HepG2 (cell line): Measurements from ENCODE around the gene WWC2. TPM values are rescaled to one million over a fixed set of nuclear protein-coding genes. Genes with fewer than 3 reads are reported as not detected.

Experiments used
- ATAC-seq: fragments of 200-7000 bp; cut with Tn5 transposase; 3 replicates; pipeline ENCODE4 v1.9.1; 2020; ENCODE audit warnings: mild to moderate bottlenecking, moderate library complexity
- BruUV-seq: library from RNA; stranded (reverse); fragments of 400-500 nt; replicated peaks from 2 replicates; lab custom pipeline; 2021; lab: Mats Ljungman, UMichigan
- CTCF ChIA-PET: fragments of 300-600 bp; formaldehyde crosslinking; extraction: SDS; loops from one replicate; lab custom pipeline; 2021; ENCODE audit warnings: low total read pairs, inconsistent platforms, low intra/inter-chr PET ratio; lab: Yijun Ruan, JAX
- POLR2A ChIA-PET: fragments of 350-600 bp; sonication (Branson Sonifier 250); formaldehyde crosslinking; loops from one replicate; lab custom pipeline; 2020; ENCODE audit warnings: antibody characterized with exemption, inconsistent platforms; lab: Yijun Ruan, JAX
- DNase-seq: peaks from one replicate; pipeline ENCODE4 v3.0.0-alpha.2; 2015; ENCODE audit warnings: low spot score
- FAIRE-seq: peaks from 3 replicates; lab custom pipeline; 2011; peaks lifted over from hg19 to GRCh38; lab: Jason Lieb, UNC
- H2AFZ ChIP-seq: one replicate; pipeline ENCODE4 v1.6.1; 2011; ENCODE audit warnings: low read length, inconsistent platforms
- H3K27ac ChIP-seq: fragments of 300-600 bp; 3 replicates; pipeline ENCODE4 v1.8.0; 2011; ENCODE audit warnings: mixed run types, mild to moderate bottlenecking, mixed read lengths, low read length, inconsistent platforms; ENCODE audit not compliant: insufficient read depth; ENCODE audit errors: extremely low read length
- H3K27me3 ChIP-seq, 2 experiments: fragments of 200-600 bp in 1 of 2; 2 replicates in 1 of 2; 3 replicates in 1 of 2; pipeline versions ENCODE4 v1.6.0 to v1.8.0; 2011; ENCODE audit warnings: low read length in 2 of 2, mild to moderate bottlenecking in 2 of 2, moderate library complexity in 2 of 2, inconsistent platforms in 1 of 2; ENCODE audit not compliant: insufficient read depth in 2 of 2, control insufficient read depth in 1 of 2
- H3K36me3 ChIP-seq, 2 experiments: fragments of 200-600 bp in 1 of 2; replicated peaks in 1 of 2; 2 replicates in 1 of 2; 3 replicates in 1 of 2; pipeline versions ENCODE4 v1.5.1 to v1.8.0; 2011; ENCODE audit warnings: low read length in 2 of 2, inconsistent platforms in 1 of 2; ENCODE audit not compliant: insufficient read depth in 2 of 2, control insufficient read depth in 1 of 2
- H3K4me1 ChIP-seq: 2 replicates; pipeline ENCODE4 v1.5.1; 2012; ENCODE audit warnings: low read length, inconsistent platforms; ENCODE audit not compliant: insufficient read depth
- H3K4me2 ChIP-seq: 2 replicates; pipeline ENCODE4 v1.6.0; 2011; ENCODE audit warnings: low read depth, low read length, inconsistent platforms
- H3K4me3 ChIP-seq, 3 experiments: fragments of 200-600 bp in 1 of 3; sonication (generic), shearing (Covaris generic) in 1 of 3; replicated peaks in 1 of 3; 2 replicates each; pipeline ENCODE4 v1.5.1; 2011 to 2016; ENCODE audit warnings: low read length in 3 of 3, inconsistent platforms in 2 of 3, low read depth in 2 of 3, mild to moderate bottlenecking in 2 of 3, control low read depth in 1 of 3, mixed read lengths in 1 of 3; ENCODE audit not compliant: insufficient read depth in 1 of 3
- H3K79me2 ChIP-seq: one replicate; pipeline ENCODE4 v1.6.1; 2011; ENCODE audit warnings: low read length, inconsistent platforms; ENCODE audit not compliant: insufficient read depth
- H3K9ac ChIP-seq: 2 replicates; pipeline ENCODE4 v1.6.0; 2011; ENCODE audit warnings: mild to moderate bottlenecking, low read depth, low read length, inconsistent platforms; ENCODE audit not compliant: insufficient read depth
- H3K9me3 ChIP-seq: 2 replicates; pipeline ENCODE4 v1.5.1; 2012; ENCODE audit warnings: mild to moderate bottlenecking, low read length
- H4K20me1 ChIP-seq: 2 replicates; pipeline ENCODE4 v1.6.0; 2011; ENCODE audit warnings: inconsistent platforms, mild to moderate bottlenecking, low read length, moderate library complexity; ENCODE audit not compliant: insufficient read depth
- ATF4 ChIP-seq, 2 experiments: fragments of 450-650 bp in 1 of 2; sonication (generic) in 1 of 2; formaldehyde crosslinking; IDR thresholded peaks; 2 replicates each; pipeline versions ENCODE4 v1.5.0 to v1.8.0; 2020 to 2022; ENCODE audit warnings: mild to moderate bottlenecking in 1 of 2, missing genetic modification reagents in 1 of 2
- ELF3 ChIP-seq: IDR thresholded peaks from 2 replicates; pipeline ENCODE4 v1.6.1; 2016; ENCODE audit warnings: missing genetic modification reagents, missing compliant biosample characterization
- NR2C2 ChIP-seq: sonication (generic); formaldehyde crosslinking; IDR thresholded peaks from 2 replicates; pipeline ENCODE4 v1.4.0; 2020; ENCODE audit warnings: missing genetic modification reagents, mild to moderate bottlenecking, moderate library complexity, borderline replicate concordance
- PHF8 ChIP-seq: sonication (generic); formaldehyde crosslinking; IDR thresholded peaks from 2 replicates; pipeline ENCODE4 v1.5.0; 2020; ENCODE audit warnings: missing genetic modification reagents
- PRDM15 ChIP-seq: sonication (generic); formaldehyde crosslinking; IDR thresholded peaks from 2 replicates; pipeline ENCODE4 v1.4.0; 2020; ENCODE audit warnings: missing genetic modification reagents
- RARA ChIP-seq: IDR thresholded peaks from 2 replicates; pipeline ENCODE4 v1.6.1; 2016; ENCODE audit warnings: missing genetic modification reagents, missing compliant biosample characterization
- SALL1 ChIP-seq: sonication (generic); formaldehyde crosslinking; IDR thresholded peaks from 2 replicates; pipeline ENCODE4 v1.8.0; 2022; ENCODE audit warnings: mild to moderate bottlenecking, missing genetic modification reagents
- THAP11 ChIP-seq: IDR thresholded peaks from 2 replicates; pipeline ENCODE4 v1.6.1; 2016; ENCODE audit warnings: missing biosample characterization, missing genetic modification reagents
- ZNF546 ChIP-seq: sonication (generic); formaldehyde crosslinking; conservative IDR thresholded peaks from 2 replicates; pipeline ENCODE4 v1.8.1; 2023; ENCODE audit warnings: mild to moderate bottlenecking, missing genetic modification reagents
- ZNF710 ChIP-seq: sonication (generic); formaldehyde crosslinking; IDR thresholded peaks from 2 replicates; pipeline ENCODE4 v1.5.0; 2020; ENCODE audit warnings: mild to moderate bottlenecking, missing genetic modification reagents, borderline replicate concordance
- ZNF770 ChIP-seq: sonication (generic); formaldehyde crosslinking; IDR thresholded peaks from 2 replicates; pipeline ENCODE4 v1.5.0; 2020; ENCODE audit warnings: mild to moderate bottlenecking, missing genetic modification reagents
- WGBS: methylation state at CpG from one replicate; pipeline ENCODE4 v1.1.6; 2017; ENCODE audit warnings: low lambda C conversion rate; 5-methylcytosine and 5-hydroxymethylcytosine counted together
- in situ Hi-C: cut with HindIII; loops from 2 replicates; pipeline ENCODE4 v1.10.0; 2017; ENCODE audit warnings: low pct_unique_long_range_greater_than_20kb; ENCODE audit not compliant: extremely low pct_ligation_motif_present
- intact Hi-C: fragments of 100-400 bp; cut with micrococcal nuclease; formaldehyde crosslinking; loops from one replicate; pipeline ENCODE4 v1.10.0; 2022; ENCODE audit not compliant: unreplicated experiment
- polyA plus RNA-seq, 8 experiments: library from polyadenylated mRNA; depleted of rRNA in 3 of 8; stranded (reverse) in 7 of 8; unstranded in 1 of 8; fragments of >200 nt; fragmentation: Illumina TruSeq in 4 of 8; extraction: Trizol in 4 of 8; gene quantifications; 2 replicates each; pipeline versions ENCODE4 v1.2.1 to v1.2.3, GENCODE V29; 2011 to 2016; ENCODE audit warnings: low read depth in 4 of 8, missing spikeins in 1 of 8, mixed read lengths in 1 of 8; ENCODE audit not compliant: insufficient read depth in 1 of 8
- total RNA-seq, 5 experiments: library from RNA; depleted of rRNA; stranded (reverse); fragments of >200 nt; fragmentation: Illumina TruSeq; extraction: Trizol; gene quantifications; 2 replicates each; pipeline ENCODE4 v1.2.3, GENCODE V29; 2016; ENCODE audit warnings: low read depth in 1 of 5

The WWC2 gene
- total and polyA plus RNA-seq, 2 of the 13 experiments (the other 11 are each of a cell fraction or from before 2014, with no cell fraction given) = 40.0 to 50.1 TPM

GRCh38 chr4:183094393-183095198, 4.5 kb upstream of the WWC2 start:
- ChIA-PET POLR2A (interaction anchor here (0.8 to 1.3 kb wide), 6 partner anchors 8 to 350 kb away, joined by 3 to 12 read pairs (median 3); partner anchors contain the start of gene CDKN2AIP), CTCF (no interaction called here)
- Histone ChIP-seq H2AFZ (no peak overlapping the region), H3K79me2 (peaks cover 18% of the 10 kb centered on the region), H3K4me3 (peak overlapping the region; percentile 6 to 43 (median 28); a peak in 5 of 6 replicates), H3K27ac (peak overlapping the region; percentile 56), H3K27me3 (no peaks in the 10 kb centered on the region), H3K9me3 (no peaks in the 10 kb centered on the region), H4K20me1 (no peaks in the 10 kb centered on the region), H3K4me1 (peaks cover 45% of the 10 kb centered on the region), H3K4me2 (peak overlapping the region; percentile 66), H3K36me3 (no peaks in the 10 kb centered on the region), H3K9ac (no peak overlapping the region)
- FAIRE-seq = peak; percentile 77
- in situ Hi-C loops (no loop called here), intact Hi-C loops (no loop called here)
- WGBS = 1% methylated on average over 6 of the region's 6 CpGs
- ATAC-seq = 0 out of 3 replicates have a peak, but pooled peaks have one; percentile 2
- BruUV-seq = no TSS peak
- peak; percentile 58 for DNase-seq
- TF ChIP-seq NR2C2 (CRISPR knock-in tag) = peak; percentile 30; the same call in 1 of the 2 replicates
- TF ChIP-seq PRDM15 = no peak
- TF ChIP-seq ZNF770 (CRISPR knock-in tag) = peak; percentile 47; the same call in 1 of the 2 replicates
- TF ChIP-seq ELF3 (CRISPR knock-in tag) = peak; percentile 69; the same call in 1 of the 2 replicates
- 0 out of 2 replicates have a peak, but pooled peaks have one; percentile 30 for TF ChIP-seq SALL1 (CRISPR knock-in tag)
- no peak for TF ChIP-seq ZNF546
- no peak for TF ChIP-seq ATF4 (CRISPR knock-in tag; IDR thresholded peaks at IDR 0.05)
- TF ChIP-seq THAP11 (CRISPR knock-in tag) = 0 out of 2 replicates have a peak, but pooled peaks have one; percentile 18
- peak; percentile 53; the same call in 1 of the 2 replicates for TF ChIP-seq ZNF710 (CRISPR knock-in tag)
- TF ChIP-seq RARA (CRISPR knock-in tag) = peak; percentile 4; the same call in 1 of the 2 replicates
- no peak for TF ChIP-seq PHF8 (CRISPR knock-in tag)
